ENCODE data around the gene MAST4.
"Not testable (repeated sequence)": the region's sequence is repeated elsewhere in the genome, so short reads cannot be mapped to it uniquely, and the experiment has no call there.

MAST4 gene

GRCh38 chr5:67164856-67165525, 568.8 kb downstream of the MAST4 start:
- DNase-seq (ENCODE audit: low read depth): no peak

GRCh38 chr5:67165526-67166459, 569.6 kb downstream of the MAST4 start:
- peak; percentile 53 for DNase-seq (ENCODE audit: low read depth)

GRCh38 chr5:67166460-67167285, 570.5 kb downstream of the MAST4 start:
- peak; percentile 47 for DNase-seq (ENCODE audit: low read depth)

DNA sequence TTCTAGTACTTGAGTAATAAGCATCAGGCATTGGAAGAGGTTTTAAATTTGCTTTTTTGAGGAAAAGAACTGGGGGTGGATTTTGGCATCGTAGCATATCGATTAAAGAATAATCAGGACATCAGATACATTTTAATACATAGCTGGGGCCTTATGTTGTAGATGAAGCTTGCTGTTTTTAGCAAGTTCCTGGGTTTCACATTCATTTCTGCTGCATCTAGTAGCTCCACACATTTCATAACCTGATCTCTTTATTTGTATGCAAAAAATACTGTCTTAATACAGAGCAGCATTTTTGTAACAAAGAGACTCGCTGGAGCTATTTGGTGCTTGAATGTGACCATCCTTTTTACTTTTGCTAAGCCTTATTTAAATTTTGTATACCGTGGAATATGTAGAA, 571.9 kb downstream of the MAST4 start:
- DNase-seq (ENCODE audit: low read depth): no peak

DNA sequence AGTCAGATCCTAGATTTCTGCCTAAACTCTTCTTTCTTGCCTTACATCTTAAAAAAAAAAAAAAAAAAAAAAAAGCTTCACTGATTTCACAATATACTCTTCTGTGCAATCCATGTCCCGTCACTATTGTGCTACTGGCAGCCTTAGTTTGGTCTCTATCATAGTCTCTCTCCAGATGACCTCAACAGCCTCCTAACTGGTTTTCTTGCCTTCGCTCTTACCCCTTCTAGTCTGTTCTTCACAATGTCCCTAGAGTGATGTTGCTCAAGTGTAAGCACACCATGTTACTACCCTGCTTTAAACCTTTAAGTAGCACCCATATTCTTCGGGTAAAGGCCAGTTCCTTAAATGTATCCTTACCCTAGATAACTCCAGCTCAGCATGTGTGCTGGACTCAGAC, 574.6 kb downstream of the MAST4 start:
- DNase-seq (ENCODE audit: low read depth): no peak

DNA sequence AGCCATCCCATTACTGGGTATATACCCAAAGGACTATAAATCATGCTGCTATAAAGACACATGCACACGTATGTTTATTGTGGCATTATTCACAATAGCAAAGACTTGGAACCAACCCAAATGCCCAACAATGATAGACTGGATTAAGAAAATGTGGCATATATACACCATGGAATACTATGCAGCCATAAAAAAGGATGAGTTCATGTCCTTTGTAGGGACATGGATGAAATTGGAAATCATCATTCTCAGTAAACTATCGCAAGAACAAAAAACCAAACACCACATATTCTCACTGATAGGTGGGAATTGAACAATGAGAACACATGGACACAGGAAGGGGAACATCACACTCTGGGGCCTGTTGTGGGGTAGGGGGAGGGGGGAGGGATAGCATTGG, 577.2 kb downstream of the MAST4 start:
- not testable (repeated sequence) for DNase-seq (ENCODE audit: low read depth)

DNA sequence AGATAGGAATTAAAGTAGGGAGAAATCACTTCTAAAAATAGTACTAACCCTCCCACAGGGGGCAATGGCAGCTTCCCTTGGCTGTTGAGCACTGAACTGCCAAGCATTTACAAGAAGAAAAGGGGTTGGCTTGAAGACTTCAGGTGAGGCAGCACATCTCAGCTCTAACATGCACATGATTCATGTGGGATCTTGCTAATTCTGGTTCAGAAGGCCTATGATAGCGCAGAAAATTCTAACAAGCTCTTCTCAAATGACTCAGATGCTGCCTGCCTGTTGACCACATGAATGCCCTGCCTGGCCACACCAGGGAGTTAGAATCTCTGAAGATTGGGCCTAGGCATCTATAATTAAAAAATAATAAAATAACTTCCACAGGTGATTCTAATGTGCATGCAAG, 577.8 kb downstream of the MAST4 start:
- DNase-seq (ENCODE audit: low read depth): no peak

- no peak for DNase-seq (ENCODE audit: low read depth)
Measured at GRCh38 chr5:67176936-67177335, 580.7 kb downstream of the MAST4 start.

DNA sequence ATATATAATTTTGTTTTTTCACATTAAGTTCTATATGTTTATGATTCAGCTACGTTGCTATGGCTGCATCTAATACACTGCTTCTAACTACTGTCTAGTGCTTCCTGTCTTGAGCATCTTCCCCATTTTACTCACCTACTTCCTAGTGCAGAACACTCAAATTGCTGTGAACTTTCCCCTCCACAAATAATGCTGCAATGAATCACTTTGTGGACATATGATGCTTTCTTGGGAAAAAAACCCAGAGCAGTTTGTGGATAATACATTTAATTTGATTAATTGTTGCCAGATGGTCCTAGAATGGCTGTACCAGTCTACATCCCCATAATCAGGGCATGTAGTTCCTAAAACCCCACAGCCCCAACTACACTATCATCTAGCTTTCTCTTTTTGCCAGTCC, 581.9 kb downstream of the MAST4 start:
- no peak for DNase-seq (ENCODE audit: low read depth)

- no peak for DNase-seq (ENCODE audit: low read depth)
Measured at GRCh38 chr5:67178966-67179365, 582.8 kb downstream of the MAST4 start.

DNA sequence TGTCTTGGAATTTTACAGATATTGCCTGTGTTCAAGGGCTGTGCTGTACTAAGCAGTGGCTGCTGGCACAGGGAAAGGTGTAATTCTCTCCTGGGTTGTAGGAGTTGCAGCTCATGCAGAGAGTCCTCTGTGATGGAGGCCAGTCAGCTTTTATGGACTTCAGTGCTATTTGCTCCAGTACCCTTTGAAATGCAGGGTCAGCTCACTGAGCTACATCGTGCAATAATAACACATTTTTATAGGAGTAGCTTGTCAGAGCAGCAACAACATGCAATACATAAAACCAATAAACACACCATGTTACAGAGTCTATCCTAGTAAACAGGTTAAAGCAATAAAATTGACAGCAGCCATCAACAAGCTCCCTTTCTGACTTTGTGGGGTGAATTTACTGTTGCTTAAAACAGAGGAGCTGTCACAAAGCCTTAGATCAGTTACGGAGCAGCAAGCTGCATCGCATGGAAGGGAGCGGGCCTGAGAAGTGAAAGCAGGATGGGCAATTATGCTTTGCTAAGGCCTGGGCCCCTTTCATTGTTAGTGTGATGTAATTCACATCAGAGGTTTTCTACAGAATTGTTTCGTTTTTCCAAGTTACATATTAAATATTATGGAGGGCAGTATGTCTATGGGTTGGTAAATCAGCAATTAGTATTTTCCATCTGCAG, 583.6 kb downstream of the MAST4 start:
- DNase-seq (ENCODE audit: low read depth): no peak

DNA sequence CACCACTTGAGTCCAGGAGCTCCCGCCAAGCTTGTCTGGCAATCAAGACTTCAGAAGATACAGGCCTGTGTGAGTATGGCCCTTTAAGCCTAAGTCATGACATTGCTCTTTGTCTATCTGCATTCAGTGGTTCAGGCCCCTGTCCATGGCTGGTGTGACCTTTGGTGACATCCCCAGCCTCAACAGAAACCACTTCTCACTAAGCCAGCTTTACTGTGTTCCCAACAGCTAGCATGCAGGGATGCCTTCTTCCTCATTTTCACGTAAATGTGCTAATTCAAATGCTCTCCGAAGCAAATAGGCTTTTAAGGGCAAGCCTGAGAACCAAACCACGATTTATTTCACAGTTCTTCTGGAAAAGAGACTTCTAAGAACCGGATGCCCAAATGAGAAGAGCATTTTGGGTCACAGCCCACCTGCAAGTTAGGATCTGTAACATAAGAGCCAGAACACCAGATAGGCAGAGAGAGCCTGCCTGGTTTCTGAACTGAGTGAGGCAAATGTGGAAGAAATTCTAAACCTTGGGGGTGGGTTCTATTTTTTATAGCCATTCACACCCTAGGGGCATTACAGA, 585.5 kb downstream of the MAST4 start:
- no peak for DNase-seq (ENCODE audit: low read depth)

- DNase-seq (ENCODE audit: low read depth): no peak
Measured at GRCh38 chr5:67182301-67182790, 586.2 kb downstream of the MAST4 start.

GRCh38 chr5:67183859-67184258, 587.7 kb downstream of the MAST4 start:
- no peak for DNase-seq (ENCODE audit: low read depth)

- no peak for DNase-seq (ENCODE audit: low read depth)
Measured at GRCh38 chr5:67187006-67187715, 591.0 kb downstream of the MAST4 start.

DNA sequence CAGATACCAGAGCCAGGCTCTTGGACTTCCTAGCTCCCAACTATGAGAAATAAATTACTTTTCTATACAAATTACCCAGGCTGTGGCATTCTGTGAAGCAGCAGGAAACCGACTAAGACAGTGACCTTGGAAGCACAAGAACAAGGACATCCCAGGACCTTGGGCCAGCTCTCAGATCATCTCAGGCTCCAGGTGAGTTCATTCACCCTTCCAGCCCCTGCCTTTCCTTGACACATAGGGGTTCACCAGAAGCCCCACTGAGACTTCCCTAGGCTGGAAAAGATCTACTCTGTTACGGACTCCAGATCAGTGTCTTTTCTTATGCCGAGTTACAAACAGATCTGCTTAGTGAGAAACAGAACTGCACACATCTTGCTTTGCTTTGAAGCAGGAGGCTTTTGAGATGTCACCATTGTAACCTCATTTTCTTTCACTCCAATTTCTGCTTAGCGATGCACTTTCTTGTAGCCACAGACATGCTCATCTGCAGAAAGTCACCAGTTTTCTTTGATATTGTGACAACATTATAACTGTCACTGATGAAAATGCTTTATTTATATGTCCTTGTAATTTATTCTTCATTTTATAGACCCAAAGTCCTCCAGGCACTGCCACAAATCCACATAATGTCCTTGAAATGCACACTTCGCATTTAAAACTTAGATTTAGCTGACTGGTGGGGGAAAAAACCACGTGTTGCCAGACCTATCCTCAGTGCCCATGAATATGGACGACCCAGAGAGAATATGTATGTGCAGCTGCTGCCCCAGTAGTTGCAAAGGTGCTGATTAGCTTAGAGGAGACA, 592.3 kb downstream of the MAST4 start:
- no peak for DNase-seq (ENCODE audit: low read depth)

GRCh38 chr5:67189079-67189354, 592.8 kb downstream of the MAST4 start:
- no peak for DNase-seq (ENCODE audit: low read depth)

DNA sequence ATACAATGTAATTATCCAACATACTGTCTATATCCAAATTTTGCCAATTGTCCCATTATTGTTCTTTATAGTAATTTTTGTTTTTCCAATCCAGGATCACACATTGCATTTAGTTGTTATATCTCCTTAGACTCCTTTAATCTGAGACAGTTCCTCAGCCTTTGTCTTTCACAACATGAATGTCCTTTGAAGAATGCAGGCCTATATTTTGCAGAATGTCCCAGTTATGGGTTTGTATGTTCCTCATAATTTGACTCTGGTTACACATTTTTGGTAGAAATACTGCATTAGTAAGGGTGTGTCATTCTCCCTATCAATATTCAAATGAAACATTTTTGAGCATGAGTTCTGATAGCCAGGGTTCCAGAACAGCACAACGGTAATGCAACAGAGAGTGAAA, 593.7 kb downstream of the MAST4 start:
- no peak for DNase-seq (ENCODE audit: low read depth)

DNA sequence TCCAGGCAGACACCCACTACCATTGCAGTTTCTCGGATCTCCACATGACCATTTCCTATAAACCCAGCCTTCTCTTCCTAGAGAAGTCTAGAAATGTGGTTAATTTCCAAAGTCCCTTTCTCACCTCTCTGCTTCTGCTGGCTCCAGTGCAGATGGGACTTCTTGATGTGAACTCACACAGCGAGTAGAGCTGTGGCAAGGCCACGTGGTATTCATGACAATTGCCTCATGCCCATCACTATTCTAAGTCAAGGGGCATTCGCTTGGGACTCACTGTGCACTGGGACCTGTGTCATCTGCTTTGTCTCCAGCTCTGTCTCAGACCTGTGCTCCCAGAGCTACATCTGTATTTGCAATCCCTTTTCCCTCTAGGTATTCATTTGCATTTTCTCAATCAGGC, 594.2 kb downstream of the MAST4 start:
- no peak for DNase-seq (ENCODE audit: low read depth)

DNA sequence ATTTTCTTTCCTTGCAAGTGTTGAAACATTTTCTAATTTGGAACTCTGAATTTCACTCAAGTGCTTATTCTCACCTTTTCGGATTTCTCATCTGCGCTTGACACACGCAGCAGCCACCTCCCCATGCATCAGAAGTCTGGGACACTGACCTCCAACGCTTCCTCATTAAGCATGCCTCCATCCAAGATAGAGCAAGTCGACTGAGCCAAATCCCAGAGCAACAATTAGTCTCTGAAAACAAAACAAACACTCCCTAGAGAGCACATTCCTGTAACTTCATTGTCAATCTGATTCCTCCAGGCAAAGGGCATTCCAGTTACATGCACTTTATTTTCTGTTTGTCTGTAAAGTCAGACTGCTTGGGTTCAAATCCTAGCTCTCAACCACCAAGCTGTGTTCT, 594.7 kb downstream of the MAST4 start:
- no peak for DNase-seq (ENCODE audit: low read depth)
